Keratinocyte (primary cell): ENCODE results near the gene ELF3.

Experiments used
- EZH2 ChIP-seq: IDR thresholded peaks from one replicate; pipeline ENCODE4 v1.6.1; 2012; ENCODE audit warnings: inconsistent platforms, mild to moderate bottlenecking, low read length, moderate library complexity
- TF ChIP-seq, protein P1 (sequence below), 3 experiments: IDR thresholded peaks in 1 of 3; conservative IDR thresholded peaks in 1 of 3; optimal IDR thresholded peaks in 1 of 3; 2 replicates in 2 of 3; 3 replicates in 1 of 3; pipeline versions ENCODE3 to v1.5.1; 2011; ENCODE audit warnings: low read length in 3 of 3, mild to moderate bottlenecking in 3 of 3, moderate library complexity in 2 of 3, control low read depth in 1 of 3, inconsistent platforms in 1 of 3; ENCODE audit not compliant: insufficient read depth in 2 of 3; ENCODE audit errors: extremely low read depth in 1 of 3

DNA sequence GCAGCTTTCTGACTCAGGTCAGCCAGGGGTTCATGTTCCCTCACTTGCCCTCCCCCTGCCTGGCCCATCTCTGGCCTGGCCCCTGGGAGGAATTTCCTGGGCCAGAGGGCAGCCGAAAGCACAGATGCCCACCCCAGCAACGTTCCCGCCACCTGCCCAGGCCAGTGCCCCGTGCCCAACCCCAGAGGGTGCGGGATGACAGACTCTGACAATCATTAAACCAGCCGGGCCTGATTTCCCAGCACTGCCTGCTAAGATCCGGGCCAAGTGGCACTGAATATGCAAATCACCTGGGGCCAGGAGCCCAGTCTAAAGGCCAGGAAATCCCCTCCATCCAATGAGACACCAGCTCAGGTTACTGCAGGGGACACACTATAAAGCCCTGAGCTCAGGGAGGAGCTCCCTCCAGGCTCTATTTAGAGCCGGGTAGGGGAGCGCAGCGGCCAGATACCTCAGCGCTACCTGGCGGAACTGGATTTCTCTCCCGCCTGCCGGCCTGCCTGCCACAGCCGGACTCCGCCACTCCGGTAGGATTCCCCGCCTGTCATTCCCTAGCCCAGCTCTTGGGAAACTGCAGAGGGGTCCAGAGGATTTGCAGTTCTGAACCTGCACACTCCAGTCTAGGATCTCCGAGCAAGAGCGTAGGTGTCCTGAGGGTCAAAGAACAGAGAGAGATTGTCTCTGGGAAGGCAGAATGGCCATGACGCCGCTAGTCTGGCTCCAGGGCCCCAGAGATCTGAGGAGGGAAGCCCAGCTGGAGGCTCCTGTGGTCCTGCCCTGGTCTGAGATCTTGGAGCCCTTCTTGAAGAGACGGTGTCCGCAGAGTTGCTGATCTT lies at the start of gene ELF3:
- TF ChIP-seq, protein P1, sequence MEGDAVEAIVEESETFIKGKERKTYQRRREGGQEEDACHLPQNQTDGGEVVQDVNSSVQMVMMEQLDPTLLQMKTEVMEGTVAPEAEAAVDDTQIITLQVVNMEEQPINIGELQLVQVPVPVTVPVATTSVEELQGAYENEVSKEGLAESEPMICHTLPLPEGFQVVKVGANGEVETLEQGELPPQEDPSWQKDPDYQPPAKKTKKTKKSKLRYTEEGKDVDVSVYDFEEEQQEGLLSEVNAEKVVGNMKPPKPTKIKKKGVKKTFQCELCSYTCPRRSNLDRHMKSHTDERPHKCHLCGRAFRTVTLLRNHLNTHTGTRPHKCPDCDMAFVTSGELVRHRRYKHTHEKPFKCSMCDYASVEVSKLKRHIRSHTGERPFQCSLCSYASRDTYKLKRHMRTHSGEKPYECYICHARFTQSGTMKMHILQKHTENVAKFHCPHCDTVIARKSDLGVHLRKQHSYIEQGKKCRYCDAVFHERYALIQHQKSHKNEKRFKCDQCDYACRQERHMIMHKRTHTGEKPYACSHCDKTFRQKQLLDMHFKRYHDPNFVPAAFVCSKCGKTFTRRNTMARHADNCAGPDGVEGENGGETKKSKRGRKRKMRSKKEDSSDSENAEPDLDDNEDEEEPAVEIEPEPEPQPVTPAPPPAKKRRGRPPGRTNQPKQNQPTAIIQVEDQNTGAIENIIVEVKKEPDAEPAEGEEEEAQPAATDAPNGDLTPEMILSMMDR (optimal IDR thresholded peaks at IDR 0.05 in 1 of 3, IDR thresholded peaks at IDR 0.05 in 1 of 3, conservative IDR thresholded peaks at IDR 0.05 in 1 of 3; ENCODE audit: extremely low read depth in 1 of 3, insufficient read depth in 2 of 3, low read length in 3 of 3), result no peak
- TF ChIP-seq EZH2, result no peak
